NCI-H146 treated with DMSO at 0.1 percent for 48 hours (cell line): Measurements from ENCODE around the gene POLD3.

Experiments used
- DNase-seq: peaks from one replicate; lab custom pipeline; 2025; ENCODE audit not compliant: unreplicated experiment; lab: John Stamatoyannopoulos, UW

The POLD3 gene, protein sequence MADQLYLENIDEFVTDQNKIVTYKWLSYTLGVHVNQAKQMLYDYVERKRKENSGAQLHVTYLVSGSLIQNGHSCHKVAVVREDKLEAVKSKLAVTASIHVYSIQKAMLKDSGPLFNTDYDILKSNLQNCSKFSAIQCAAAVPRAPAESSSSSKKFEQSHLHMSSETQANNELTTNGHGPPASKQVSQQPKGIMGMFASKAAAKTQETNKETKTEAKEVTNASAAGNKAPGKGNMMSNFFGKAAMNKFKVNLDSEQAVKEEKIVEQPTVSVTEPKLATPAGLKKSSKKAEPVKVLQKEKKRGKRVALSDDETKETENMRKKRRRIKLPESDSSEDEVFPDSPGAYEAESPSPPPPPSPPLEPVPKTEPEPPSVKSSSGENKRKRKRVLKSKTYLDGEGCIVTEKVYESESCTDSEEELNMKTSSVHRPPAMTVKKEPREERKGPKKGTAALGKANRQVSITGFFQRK

GRCh38 chr11:74592441-74593362 lies at the start of gene POLD3:
Gene POLD3 (plus strand): TSS chr11:74592582. CDS start chr11:74592659, 77 bp downstream.
- peak; percentile 87 for DNase-seq

DNA sequence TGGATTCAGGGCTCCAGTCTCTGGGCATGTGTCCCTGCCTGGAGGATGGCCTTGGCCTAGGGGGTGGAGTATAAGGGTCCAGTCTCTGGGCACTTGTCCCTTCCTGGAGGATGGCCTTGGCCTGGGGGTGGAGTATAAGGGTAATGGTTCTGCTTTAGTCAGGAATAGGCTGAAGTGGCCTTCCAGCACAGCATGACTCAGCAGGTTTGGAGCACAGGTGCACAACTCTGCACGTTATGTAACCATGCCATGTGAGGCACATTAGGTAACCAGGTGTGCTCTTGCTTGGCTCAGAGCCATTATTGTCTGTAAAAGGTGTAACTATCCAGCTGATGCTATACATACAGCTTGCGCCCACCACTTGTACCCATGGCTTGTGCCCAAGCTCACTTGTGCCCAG lies 48.4 kb upstream of the POLD3 start:
- no peak for DNase-seq

- no peak for DNase-seq
These were observed 45.6 kb upstream of the POLD3 start for GRCh38 chr11:74546752-74547151.

DNA sequence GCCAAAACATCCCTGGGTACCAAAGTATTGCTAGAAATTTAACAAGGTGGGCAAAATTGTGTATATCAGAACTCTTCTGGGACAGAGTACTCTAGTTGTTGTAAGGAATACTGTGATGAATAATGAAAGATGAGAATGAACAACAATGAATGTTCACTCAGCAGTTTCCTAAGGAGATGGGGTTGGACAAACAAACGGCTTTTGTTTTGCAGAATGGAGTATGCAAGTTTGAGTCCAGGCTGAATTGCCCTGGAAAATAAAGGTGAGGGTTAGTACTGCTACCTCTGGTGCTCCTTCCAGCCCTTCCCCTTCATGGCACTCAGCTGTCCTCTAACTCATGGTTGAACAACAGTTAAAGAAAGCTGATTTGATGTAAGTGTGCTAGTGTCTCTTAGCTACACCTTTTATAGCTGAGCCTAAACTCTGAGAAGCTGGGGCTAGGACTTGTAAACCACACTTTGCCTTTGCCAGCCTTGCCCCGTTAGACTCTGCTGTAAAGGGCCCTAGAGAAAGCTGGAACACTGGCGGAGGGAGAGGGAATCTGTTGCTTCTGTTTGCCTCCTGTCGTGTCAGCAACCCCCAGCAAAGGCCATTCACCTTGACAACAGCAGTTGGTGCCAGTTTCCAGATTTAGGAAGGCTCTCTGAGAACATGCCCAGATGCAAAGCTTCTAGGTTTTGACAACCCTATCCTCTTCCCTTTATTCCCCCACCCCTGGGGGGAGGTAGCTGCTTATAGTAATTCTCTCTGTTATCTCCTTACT lies 41.2 kb upstream of the POLD3 start:
- no peak for DNase-seq

DNA sequence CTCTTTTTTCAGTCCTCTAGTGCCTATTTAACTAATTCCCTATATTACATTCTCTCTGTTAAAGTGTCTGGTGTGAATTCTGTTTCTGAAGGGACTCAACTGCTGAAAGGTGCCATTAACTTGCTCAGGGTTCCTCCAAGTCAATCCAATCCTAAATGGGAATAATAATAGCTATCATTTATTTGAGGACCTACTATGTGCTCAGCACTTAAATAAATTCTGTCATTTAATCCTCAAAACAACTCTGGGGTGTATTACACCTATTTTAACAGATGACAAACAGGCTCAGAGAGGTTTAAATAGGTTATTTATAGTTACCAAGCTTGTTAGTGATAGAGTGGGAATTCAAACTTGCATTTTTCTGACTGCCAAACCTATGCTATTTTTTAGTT lies 40.6 kb upstream of the POLD3 start:
- no peak for DNase-seq

- DNase-seq = no peak
These were observed 34.9 kb upstream of the POLD3 start for GRCh38 chr11:74557526-74557925.

- DNase-seq = no peak
These were observed 33.1 kb upstream of the POLD3 start for GRCh38 chr11:74559110-74559933.

DNA sequence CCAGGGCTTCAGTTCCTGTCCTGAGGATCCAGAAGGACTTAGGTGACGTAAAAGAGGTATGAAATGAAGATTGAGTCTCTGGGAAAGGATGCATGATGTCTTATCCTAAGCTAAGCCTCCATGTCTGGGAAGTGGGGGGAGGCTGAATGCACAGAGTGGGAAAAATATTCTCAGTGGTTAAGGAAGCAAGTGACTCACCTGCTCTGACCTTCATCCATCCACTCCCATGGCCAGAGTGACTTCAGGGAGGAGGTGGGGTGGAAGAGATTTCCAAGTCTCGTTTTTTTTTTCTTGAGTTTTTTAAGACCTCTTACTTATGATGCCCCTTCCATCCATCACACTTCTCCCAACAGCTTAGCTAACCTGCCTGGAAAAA lies 32.5 kb upstream of the POLD3 start:
- no peak for DNase-seq

DNA sequence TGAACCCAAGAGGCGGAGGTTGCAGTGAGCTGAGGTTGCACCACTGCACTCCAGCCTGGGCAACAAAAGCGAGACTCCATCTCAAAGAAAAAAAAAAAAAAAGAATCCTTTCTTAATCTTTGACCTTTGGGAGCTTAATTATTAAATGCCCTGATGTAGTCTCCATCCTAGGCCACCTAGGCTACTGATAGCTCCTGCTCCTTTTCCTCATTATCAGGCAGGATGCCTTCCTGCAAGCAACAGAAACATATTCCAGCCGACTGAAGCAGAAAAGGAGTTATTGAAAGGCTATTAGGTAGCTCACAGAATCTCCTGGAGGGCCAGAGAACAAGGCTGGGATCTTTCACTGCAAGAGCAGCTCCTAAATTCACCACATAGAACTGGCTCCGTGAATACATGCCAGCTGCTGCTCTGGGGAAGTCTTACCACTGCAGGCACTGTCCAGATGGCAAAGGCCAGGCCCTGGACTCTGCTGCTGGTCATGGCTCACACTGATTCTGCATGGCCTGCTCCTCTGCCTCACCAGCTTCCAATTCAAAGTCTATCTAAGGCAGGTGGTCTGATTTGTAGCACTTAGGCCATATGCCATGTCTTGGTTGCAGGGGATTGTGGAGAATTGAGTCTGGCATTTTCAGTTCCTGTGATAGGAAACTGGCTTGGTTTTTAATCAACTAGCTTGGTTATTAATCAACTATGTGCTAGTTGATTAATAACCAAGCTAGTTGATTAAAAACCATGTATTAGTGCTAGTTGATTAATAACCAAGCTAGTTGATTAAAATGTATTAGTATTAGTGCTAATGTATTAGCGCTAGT lies 26.0 kb upstream of the POLD3 start:
- DNase-seq = no peak

GRCh38 chr11:74568028-74568427 lies 24.4 kb upstream of the POLD3 start:
- DNase-seq = no peak

DNA sequence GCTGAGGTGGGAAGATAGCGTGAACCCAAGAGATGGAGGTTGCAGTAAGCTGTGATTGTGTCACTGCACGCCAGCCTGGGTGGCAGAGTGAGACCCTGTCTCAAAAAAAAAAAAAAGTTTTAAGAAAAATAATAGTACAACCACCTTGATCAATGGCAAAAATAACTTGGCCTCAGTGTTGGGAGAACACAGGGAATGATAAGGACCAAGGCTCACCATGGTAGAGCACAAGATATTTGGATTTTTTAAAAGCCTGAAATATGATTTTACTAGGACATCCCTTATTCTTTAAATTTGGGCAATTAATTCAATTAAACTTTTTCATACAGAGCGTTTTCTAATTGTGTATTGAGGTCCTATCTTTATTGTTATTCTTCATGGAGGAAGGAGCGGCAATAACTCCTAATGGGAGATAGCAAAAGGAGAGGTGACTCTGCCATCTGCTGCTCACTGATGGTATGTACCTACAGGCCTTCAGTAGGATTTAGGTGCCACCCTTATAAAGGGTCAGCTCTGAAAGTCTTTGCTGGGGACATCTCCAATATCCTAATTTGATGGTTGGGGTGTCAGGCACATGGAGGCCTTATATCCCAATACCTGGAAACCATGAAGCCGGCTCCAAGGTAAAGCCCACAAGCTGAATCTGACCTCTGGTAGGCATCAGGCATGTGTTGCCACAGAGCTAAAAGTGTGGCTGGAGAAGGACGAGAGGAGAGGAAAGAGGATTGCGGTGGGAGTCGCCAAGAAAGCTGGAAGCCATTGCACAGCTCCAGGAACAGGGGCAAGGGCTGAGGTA lies 21.9 kb upstream of the POLD3 start:
- DNase-seq = peak; percentile 24

GRCh38 chr11:74571062-74571399 lies 21.4 kb upstream of the POLD3 start:
- DNase-seq = no peak

DNA sequence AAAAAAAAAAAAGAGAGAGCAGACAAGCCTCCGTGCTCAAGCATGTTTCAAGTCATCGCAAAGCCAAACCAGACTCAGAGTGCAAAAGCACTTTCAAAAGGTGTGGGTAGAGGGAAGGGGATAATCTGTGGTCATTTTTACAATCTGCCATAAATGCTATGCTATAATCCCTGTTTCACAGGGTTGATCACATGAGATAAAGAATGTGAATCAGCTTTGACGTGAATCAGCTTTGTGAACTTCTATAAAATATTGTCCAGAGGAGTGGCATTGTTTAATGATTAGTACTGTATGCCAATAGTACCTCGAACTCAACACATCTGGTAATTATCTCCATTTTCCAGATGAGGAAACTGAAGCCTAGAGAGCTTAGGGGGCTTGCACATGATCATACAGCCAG lies 20.0 kb upstream of the POLD3 start:
- DNase-seq = no peak

DNA sequence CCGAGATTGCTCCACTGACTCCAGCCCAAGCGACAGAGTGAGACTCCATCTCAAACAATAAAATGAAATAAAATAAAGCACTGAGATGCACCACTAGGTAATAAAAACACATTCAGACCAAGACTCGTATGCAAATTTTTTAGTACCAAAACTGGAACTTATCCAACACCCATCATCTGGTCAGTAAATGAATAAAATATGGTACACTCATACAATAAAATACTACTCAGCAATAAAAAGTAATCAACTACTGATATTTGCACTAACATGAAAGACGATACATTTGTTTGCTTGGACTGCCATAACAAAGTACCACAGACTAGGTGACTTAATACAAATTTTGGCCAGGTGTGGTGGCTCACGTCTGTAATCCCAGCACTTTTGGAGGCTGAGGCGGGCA lies 17.8 kb upstream of the POLD3 start:
- DNase-seq = no peak

- DNase-seq = no peak
These were observed 16.4 kb upstream of the POLD3 start for GRCh38 chr11:74575999-74576398.

DNA sequence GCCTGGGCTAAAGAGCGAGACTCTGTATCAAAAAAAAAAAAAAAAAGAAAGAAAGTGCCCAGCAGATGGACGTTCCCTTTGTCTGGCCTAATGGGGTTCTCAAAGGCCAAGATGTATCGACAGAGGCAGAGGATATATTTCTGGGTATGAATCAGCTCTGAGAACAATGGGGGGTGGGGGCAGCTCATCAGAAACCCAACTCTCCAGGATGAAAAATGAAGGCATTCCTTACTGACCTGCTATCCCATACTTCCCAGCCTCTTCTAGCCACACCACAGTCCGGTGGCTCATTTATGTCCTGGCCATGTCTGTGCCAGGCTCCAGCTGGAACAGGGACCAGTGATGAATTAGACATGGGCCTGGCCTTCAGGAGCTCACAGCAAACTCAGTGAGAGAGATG lies 15.2 kb upstream of the POLD3 start:
- no peak for DNase-seq

- DNase-seq = peak; percentile 54
These were observed 14.6 kb upstream of the POLD3 start for GRCh38 chr11:74577624-74578396.
